HEK293 (cell line): ENCODE measurements around the gene TRH.

ENCODE experiments used
- HOXA7 ChIP-seq: sonication (generic); formaldehyde crosslinking; IDR thresholded peaks from 2 replicates; pipeline ENCODE4 v1.8.1; 2022; ENCODE audit warnings: missing genetic modification reagents, borderline replicate concordance
- HOXC10 ChIP-seq: sonication (generic); formaldehyde crosslinking; IDR thresholded peaks from 2 replicates; pipeline ENCODE4 v1.8.1; 2023; ENCODE audit warnings: mild to moderate bottlenecking, missing genetic modification reagents
- KLF7 ChIP-seq: fragments of 450-650 bp; formaldehyde crosslinking; IDR thresholded peaks from 2 replicates; pipeline ENCODE4 v1.5.1; 2016; ENCODE audit warnings: missing biosample characterization, missing genetic modification characterization, borderline replicate concordance
- REPIN1 ChIP-seq: fragments of 450-650 bp; formaldehyde crosslinking; IDR thresholded peaks from 2 replicates; pipeline ENCODE4 v1.5.1; 2017; ENCODE audit warnings: missing biosample characterization, missing genetic modification characterization, low read depth
- SP2 ChIP-seq: fragments of 450-650 bp; formaldehyde crosslinking; IDR thresholded peaks from 2 replicates; pipeline ENCODE4 v1.5.1; 2016; ENCODE audit warnings: missing biosample characterization, missing genetic modification characterization
- TCF7L2 ChIP-seq: IDR thresholded peaks from 2 replicates; pipeline ENCODE4 v1.6.1; 2011; ENCODE audit warnings: low read depth, mild to moderate bottlenecking, inconsistent platforms, low read length, moderate library complexity, borderline replicate concordance
- ZBTB17 ChIP-seq: fragments of 450-650 bp; formaldehyde crosslinking; IDR thresholded peaks from 2 replicates; pipeline ENCODE4 v1.5.1; 2016; ENCODE audit warnings: missing biosample characterization, missing genetic modification characterization
- ZBTB7A ChIP-seq: fragments of 450-650 bp; formaldehyde crosslinking; IDR thresholded peaks from 2 replicates; pipeline ENCODE4 v1.5.1; 2016; ENCODE audit warnings: low read depth, missing biosample characterization, missing genetic modification characterization
- ZNF146 ChIP-seq: fragments of 450-650 bp; formaldehyde crosslinking; IDR thresholded peaks from 2 replicates; pipeline ENCODE4 v1.5.1; 2016; ENCODE audit warnings: missing biosample characterization, missing genetic modification characterization
- ZNF292 ChIP-seq: fragments of 450-650 bp; formaldehyde crosslinking; IDR thresholded peaks from 2 replicates; pipeline ENCODE4 v1.5.1; 2016; ENCODE audit warnings: low read depth, missing biosample characterization, missing genetic modification characterization, borderline replicate concordance
- ZNF560 ChIP-seq: fragments of 450-650 bp; formaldehyde crosslinking; IDR thresholded peaks from 2 replicates; pipeline ENCODE4 v1.5.1; 2017; ENCODE audit warnings: missing biosample characterization, missing genetic modification characterization, borderline replicate concordance
- ZNF785 ChIP-seq: fragments of 450-650 bp; formaldehyde crosslinking; IDR thresholded peaks from 2 replicates; pipeline ENCODE4 v1.5.1; 2016; ENCODE audit warnings: missing biosample characterization, missing genetic modification characterization
- TF ChIP-seq, protein P1 (sequence below): fragments of 450-650 bp; formaldehyde crosslinking; IDR thresholded peaks from 2 replicates; pipeline ENCODE4; 2016; ENCODE audit warnings: missing biosample characterization, missing genetic modification characterization
- TF ChIP-seq, protein P2 (sequence below): fragments of 450-650 bp; formaldehyde crosslinking; IDR thresholded peaks from 2 replicates; pipeline ENCODE4 v1.5.1; 2016; ENCODE audit warnings: missing biosample characterization, missing genetic modification characterization

DNA sequence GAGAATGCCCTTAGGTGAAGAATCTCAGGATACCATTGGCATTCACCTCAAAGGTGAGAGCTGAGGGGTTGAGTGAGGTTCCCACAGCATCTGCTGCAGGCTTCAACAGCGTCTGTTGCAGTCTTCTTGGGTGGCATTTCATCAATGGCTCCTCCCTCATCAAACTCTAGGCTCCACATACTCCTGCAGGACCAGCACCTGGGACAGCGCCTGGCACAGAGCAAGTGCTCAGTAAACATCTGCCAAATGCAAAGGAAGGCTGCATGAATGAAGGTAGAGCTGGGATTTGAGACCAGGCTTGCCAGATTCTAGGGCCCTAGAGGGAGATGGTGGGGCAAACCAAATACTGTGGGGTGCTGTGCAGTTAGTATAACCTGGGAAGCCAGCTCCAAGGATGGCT lies 9.6 kb downstream of the TRH start:
- TF ChIP-seq ZNF292 (tag by site-specific recombination), result no peak
- TF ChIP-seq ZNF146 (tag by site-specific recombination), result no peak
- TF ChIP-seq ZNF785 (tag by site-specific recombination), result no peak
- no peak for TF ChIP-seq ZBTB17 (tag by site-specific recombination)
- no peak for TF ChIP-seq KLF7 (tag by site-specific recombination)
- TF ChIP-seq, protein P1, sequence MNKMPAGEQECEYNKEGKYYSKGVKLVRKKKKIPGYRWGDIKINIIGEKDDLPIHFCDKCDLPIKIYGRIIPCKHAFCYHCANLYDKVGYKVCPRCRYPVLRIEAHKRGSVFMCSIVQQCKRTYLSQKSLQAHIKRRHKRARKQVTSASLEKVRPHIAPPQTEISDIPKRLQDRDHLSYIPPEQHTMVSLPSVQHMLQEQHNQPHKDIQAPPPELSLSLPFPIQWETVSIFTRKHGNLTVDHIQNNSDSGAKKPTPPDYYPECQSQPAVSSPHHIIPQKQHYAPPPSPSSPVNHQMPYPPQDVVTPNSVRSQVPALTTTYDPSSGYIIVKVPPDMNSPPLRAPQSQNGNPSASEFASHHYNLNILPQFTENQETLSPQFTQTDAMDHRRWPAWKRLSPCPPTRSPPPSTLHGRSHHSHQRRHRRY, result no peak
- TF ChIP-seq, protein P2, sequence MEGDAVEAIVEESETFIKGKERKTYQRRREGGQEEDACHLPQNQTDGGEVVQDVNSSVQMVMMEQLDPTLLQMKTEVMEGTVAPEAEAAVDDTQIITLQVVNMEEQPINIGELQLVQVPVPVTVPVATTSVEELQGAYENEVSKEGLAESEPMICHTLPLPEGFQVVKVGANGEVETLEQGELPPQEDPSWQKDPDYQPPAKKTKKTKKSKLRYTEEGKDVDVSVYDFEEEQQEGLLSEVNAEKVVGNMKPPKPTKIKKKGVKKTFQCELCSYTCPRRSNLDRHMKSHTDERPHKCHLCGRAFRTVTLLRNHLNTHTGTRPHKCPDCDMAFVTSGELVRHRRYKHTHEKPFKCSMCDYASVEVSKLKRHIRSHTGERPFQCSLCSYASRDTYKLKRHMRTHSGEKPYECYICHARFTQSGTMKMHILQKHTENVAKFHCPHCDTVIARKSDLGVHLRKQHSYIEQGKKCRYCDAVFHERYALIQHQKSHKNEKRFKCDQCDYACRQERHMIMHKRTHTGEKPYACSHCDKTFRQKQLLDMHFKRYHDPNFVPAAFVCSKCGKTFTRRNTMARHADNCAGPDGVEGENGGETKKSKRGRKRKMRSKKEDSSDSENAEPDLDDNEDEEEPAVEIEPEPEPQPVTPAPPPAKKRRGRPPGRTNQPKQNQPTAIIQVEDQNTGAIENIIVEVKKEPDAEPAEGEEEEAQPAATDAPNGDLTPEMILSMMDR, result no peak
- TF ChIP-seq HOXC10 (CRISPR knock-in tag), result no peak
- TF ChIP-seq ZNF560 (tag by site-specific recombination), result no peak
- TF ChIP-seq REPIN1, result no peak
- TF ChIP-seq SP2 (tag by site-specific recombination), result no peak
- TF ChIP-seq HOXA7 (CRISPR knock-in tag), result no peak
- TF ChIP-seq ZBTB7A (tag by site-specific recombination), result no peak
- TF ChIP-seq TCF7L2, result no peak
